GM21381 (cell line): ENCODE data around the gene ARRDC2.

ENCODE experiments used
- ATAC-seq: cut with Tn5 transposase; IDR thresholded peaks from one replicate; pipeline ENCODE4 v1.9.1; 2021; ENCODE audit warnings: mild to moderate bottlenecking, moderate library complexity; ENCODE audit not compliant: unreplicated experiment

The ARRDC2 gene

GRCh38 chr19:18057557-18057956, 49.6 kb downstream of the ARRDC2 start:
- no peak for ATAC-seq

- no peak for ATAC-seq
Observed at GRCh38 chr19:18058208-18059009, 50.4 kb downstream of the ARRDC2 start.

- no peak for ATAC-seq
Observed at GRCh38 chr19:18059297-18059696, 51.3 kb downstream of the ARRDC2 start.

- ATAC-seq: no peak
Observed at GRCh38 chr19:18059902-18060301, 51.9 kb downstream of the ARRDC2 start.

DNA sequence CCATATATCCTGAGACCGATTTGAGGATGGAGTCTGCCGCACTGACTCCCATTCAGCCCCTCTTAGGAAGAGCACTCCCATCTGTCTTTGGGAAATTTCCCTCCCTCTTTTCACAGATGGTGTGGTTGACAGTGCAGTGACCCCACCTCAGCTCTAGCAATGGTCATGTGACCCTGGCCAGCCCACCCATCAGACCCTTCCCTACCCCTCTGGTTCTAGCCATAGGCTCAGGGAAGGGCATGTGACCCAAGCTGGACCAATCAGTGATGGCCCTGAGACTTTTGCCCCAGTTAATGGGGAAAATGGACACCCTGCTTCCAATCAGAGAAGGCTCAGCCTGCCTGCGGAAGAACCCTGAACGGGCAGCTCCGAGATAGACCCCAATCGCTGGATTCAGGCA, 52.5 kb downstream of the ARRDC2 start:
- no peak for ATAC-seq

DNA sequence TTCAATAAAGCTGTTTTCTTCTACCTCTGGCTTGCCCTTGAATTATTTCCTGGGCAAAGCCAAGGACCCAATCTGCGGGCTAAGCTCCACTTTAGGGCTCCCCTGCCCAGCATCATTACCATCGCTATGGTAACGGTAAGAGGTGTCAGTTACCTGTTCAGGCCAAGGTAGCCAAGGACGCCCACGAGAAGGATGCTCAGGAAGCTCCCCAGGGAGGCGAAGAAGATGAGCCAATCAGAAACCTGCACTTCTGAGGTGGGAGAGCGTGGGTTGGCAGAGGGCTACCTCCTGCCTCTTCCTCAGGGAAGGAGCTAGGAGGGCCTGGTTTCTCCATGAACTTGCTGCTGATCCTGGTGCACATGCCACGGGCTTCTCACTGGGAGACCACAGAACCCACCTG, 54.1 kb downstream of the ARRDC2 start:
- ATAC-seq: no peak

DNA sequence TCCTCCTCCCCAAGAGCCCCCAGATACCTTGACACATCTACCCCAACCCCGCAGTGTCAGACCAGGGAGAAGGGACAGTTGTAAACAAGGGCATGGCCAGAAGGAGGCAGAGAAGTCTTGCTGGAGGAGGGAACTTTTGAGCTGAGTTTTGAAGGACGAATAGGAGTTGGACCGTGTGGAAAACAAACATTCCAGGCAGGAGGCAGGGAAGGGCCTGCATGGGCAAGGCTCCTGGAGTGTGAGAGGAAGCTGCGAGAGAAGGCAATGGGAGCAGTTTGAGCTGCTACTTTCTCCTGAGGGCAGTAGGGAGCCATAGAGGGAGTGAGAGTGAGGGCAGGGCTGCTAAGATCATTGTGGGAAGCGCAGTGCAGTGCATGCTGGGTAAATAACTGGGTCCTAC, 55.5 kb downstream of the ARRDC2 start:
- ATAC-seq: no peak
